OCI-LY7 (cell line): Measurements from ENCODE around the gene KCNMA1. TPM values are rescaled to one million over a fixed set of nuclear protein-coding genes. Genes with fewer than 3 reads are reported as not detected.

Experiments
- BruUV-seq: library from RNA; stranded (reverse); fragments of 400-500 nt; replicated peaks from 2 replicates; lab custom pipeline; 2021; lab: Mats Ljungman, UMichigan
- CTCF ChIA-PET: fragments of 300-600 bp; sonication (Branson Sonifier 250); formaldehyde crosslinking; loops from one replicate; lab custom pipeline; 2022; ENCODE audit warnings: antibody characterized with exemption; ENCODE audit not compliant: unreplicated experiment; lab: Charles Lee
- POLR2A ChIA-PET: fragments of 300-600 bp; sonication (Branson Sonifier 250); formaldehyde crosslinking; loops from one replicate; lab custom pipeline; 2022; ENCODE audit warnings: antibody characterized with exemption; lab: Charles Lee
- DNase-seq: peaks from one replicate; pipeline ENCODE4 v3.0.0-alpha.2; 2015; ENCODE audit warnings: low spot score
- H2AFZ ChIP-seq: fragments of 200-600 bp; sonication (generic), shearing (Covaris generic); 2 replicates; pipeline ENCODE4 v1.6.1; 2014; ENCODE audit warnings: mild to moderate bottlenecking, antibody characterized with exemption, low read length, moderate library complexity
- H3K27ac ChIP-seq: fragments of 200-600 bp; sonication (generic); 2 replicates; pipeline ENCODE4 v1.5.1; 2014; ENCODE audit warnings: mixed run types, low read depth, mild to moderate bottlenecking, moderate library complexity, low read length, inconsistent platforms; ENCODE audit not compliant: poor library complexity, severe bottlenecking
- H3K36me3 ChIP-seq: fragments of 200-600 bp; sonication (generic); 2 replicates; pipeline ENCODE4 v1.6.1; 2014; ENCODE audit warnings: mild to moderate bottlenecking, antibody characterized with exemption, low read length, moderate library complexity, mixed read lengths; ENCODE audit not compliant: insufficient read depth
- H3K4me1 ChIP-seq: fragments of 200-600 bp; sonication (generic); 2 replicates; pipeline ENCODE4 v1.5.1; 2014; ENCODE audit warnings: mild to moderate bottlenecking, low read length; ENCODE audit not compliant: insufficient read depth, poor library complexity, severe bottlenecking
- H3K4me2 ChIP-seq: fragments of 200-600 bp; sonication (generic); 2 replicates; pipeline ENCODE4 v1.6.1; 2014; ENCODE audit warnings: mild to moderate bottlenecking, low read length
- H3K4me3 ChIP-seq: fragments of 200-600 bp; sonication (generic); 2 replicates; pipeline ENCODE4 v1.5.1; 2014; ENCODE audit warnings: mild to moderate bottlenecking, low read depth, low read length; ENCODE audit not compliant: poor library complexity, severe bottlenecking
- H3K79me2 ChIP-seq: fragments of 200-600 bp; sonication (generic); 2 replicates; pipeline ENCODE4 v1.6.1; 2016; ENCODE audit warnings: low read depth, mild to moderate bottlenecking, low read length, moderate library complexity, mixed read lengths; ENCODE audit not compliant: insufficient read depth
- H3K9me2 ChIP-seq: fragments of 200-600 bp; sonication (generic); 2 replicates; pipeline ENCODE4 v1.6.1; 2016; ENCODE audit warnings: mild to moderate bottlenecking, low read length, mixed read lengths; ENCODE audit not compliant: insufficient read depth
- H3K9me3 ChIP-seq: fragments of 200-600 bp; sonication (generic); 2 replicates; pipeline ENCODE4 v1.6.1; 2014; ENCODE audit warnings: mild to moderate bottlenecking, mixed run types, low read length, mixed read lengths
- H4K20me1 ChIP-seq: fragments of 200-600 bp; sonication (generic); 2 replicates; pipeline ENCODE4 v1.6.1; 2014; ENCODE audit warnings: mild to moderate bottlenecking, antibody characterized with exemption, low read length, moderate library complexity, mixed read lengths; ENCODE audit not compliant: insufficient read depth
- CTCF ChIP-seq: fragments of 200-600 bp; sonication (generic); conservative IDR thresholded peaks from 2 replicates; pipeline ENCODE4 v1.5.1; 2014; ENCODE audit warnings: mild to moderate bottlenecking, antibody characterized with exemption, low read length, moderate library complexity, mixed read lengths
- EZH2phosphoT487 ChIP-seq: fragments of 200-600 bp; sonication (generic); IDR thresholded peaks from 2 replicates; pipeline ENCODE4 v1.6.1; 2018; ENCODE audit warnings: low read depth, borderline replicate concordance, mild to moderate bottlenecking, mixed run types, antibody characterized with exemption, low read length, moderate library complexity, mixed read lengths
- intact Hi-C: fragments of 100-400 bp; cut with micrococcal nuclease; formaldehyde crosslinking; loops from one replicate; pipeline ENCODE4 v1.10.0; 2022; ENCODE audit not compliant: unreplicated experiment
- total RNA-seq, 2 experiments: library from RNA; depleted of rRNA in 1 of 2; stranded (reverse); fragments of >200 nt in 1 of 2; shearing (Covaris generic) in 1 of 2; gene quantifications; 2 replicates each; pipeline ENCODE4 v1.2.3, GENCODE V29; 2014 to 2022

The KCNMA1 gene
- total RNA-seq, 2 experiments from 2014 or later, result not detected

GRCh38 chr10:77197544-77197943 is 440.1 kb downstream of the KCNMA1 start:
- CTCF ChIA-PET, result no interaction called here

DNA sequence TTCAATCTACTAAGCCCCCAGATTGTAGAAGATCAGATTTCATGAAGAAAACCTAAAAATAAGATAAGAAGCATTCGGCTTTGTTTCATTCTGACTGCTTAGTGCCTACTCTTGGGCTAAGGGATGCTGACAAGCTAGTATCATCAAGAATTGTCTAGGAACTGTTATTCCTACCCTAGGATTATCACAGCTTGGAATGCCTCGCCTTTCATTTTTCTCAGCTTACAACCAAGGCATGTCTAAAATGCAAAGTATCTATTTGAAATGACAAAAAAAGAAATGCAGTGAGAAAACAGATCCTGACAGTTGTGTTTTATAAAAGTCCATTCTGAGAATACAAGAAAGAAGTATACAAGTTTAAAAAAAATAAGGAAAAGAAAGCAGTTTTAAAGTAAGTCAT is 441.0 kb downstream of the KCNMA1 start:
- intact Hi-C loops, result no loop called here
- ChIA-PET POLR2A (no interaction called here), CTCF (no interaction called here)
- no peak overlapping the region for H3K4me2 ChIP-seq
- no peaks in the 10 kb centered on the region for H3K9me2 ChIP-seq
- BruUV-seq, result no TSS peak
- H3K79me2 ChIP-seq, result no peaks in the 10 kb centered on the region
- DNase-seq, result no peak
- H3K4me3 ChIP-seq, result no peak overlapping the region
- no peaks in the 10 kb centered on the region for H3K4me1 ChIP-seq
- no peak overlapping the region for H3K27ac ChIP-seq
- H2AFZ ChIP-seq, result no peak overlapping the region
- no peaks in the 10 kb centered on the region for H4K20me1 ChIP-seq
- H3K9me3 ChIP-seq, result no peaks in the 10 kb centered on the region
- no peak for TF ChIP-seq CTCF
- TF ChIP-seq EZH2phosphoT487, result no peak
- no peaks in the 10 kb centered on the region for H3K36me3 ChIP-seq

More at GRCh38 chr10:77197544-77197943, 440.1 kb downstream of the KCNMA1 start:
- H3K4me2 ChIP-seq, result no peak overlapping the region
- no peak for DNase-seq
- no peak overlapping the region for H3K4me3 ChIP-seq
- no peak overlapping the region for H3K27ac ChIP-seq
- no peaks in the 10 kb centered on the region for H4K20me1 ChIP-seq
- no peaks in the 10 kb centered on the region for H3K9me3 ChIP-seq
- no peaks in the 10 kb centered on the region for H3K79me2 ChIP-seq
- BruUV-seq, result no TSS peak
- TF ChIP-seq CTCF (no peak), EZH2phosphoT487 (no peak)
- no peaks in the 10 kb centered on the region for H3K36me3 ChIP-seq
- no peaks in the 10 kb centered on the region for H3K4me1 ChIP-seq
- intact Hi-C loops, result no loop called here
- no peaks in the 10 kb centered on the region for H3K9me2 ChIP-seq
- POLR2A ChIA-PET, result no interaction called here
- H2AFZ ChIP-seq, result no peak overlapping the region

- no peak overlapping the region for H3K4me3 ChIP-seq
- no peak overlapping the region for H3K27ac ChIP-seq
- H3K9me2 ChIP-seq, result no peaks in the 10 kb centered on the region
- H3K4me2 ChIP-seq, result no peak overlapping the region
- no peaks in the 10 kb centered on the region for H3K9me3 ChIP-seq
- POLR2A ChIA-PET, result interaction anchor here (0.6 to 1.9 kb wide), 2 partner anchors 10 to 559 kb away, joined by 5 to 8 read pairs; no protein-coding TSS in a partner anchor
- CTCF ChIA-PET, result no interaction called here
- intact Hi-C loops, result no loop called here
- TF ChIP-seq EZH2phosphoT487 (no peak), CTCF (no peak)
- no peaks in the 10 kb centered on the region for H3K4me1 ChIP-seq
- H3K36me3 ChIP-seq, result no peaks in the 10 kb centered on the region
- no peaks in the 10 kb centered on the region for H4K20me1 ChIP-seq
- no peak overlapping the region for H2AFZ ChIP-seq
- BruUV-seq, result no TSS peak
- no peak for DNase-seq
- no peaks in the 10 kb centered on the region for H3K79me2 ChIP-seq
Observed at GRCh38 chr10:77195101-77195500, 442.5 kb downstream of the KCNMA1 start.
